Testis (tissue), 2 donors: Measurements from ENCODE around the gene YIF1A.

Experiments used
- CTCF ChIP-seq, 3 experiments: fragments of 450-650 bp in 2 of 3; fragments of 200-600 bp in 1 of 3; sonication (generic) in 1 of 3; IDR thresholded peaks; one replicate each; pipeline ENCODE4 v1.5.1; 2016 to 2019; ENCODE audit warnings: antibody characterized with exemption in 3 of 3, mild to moderate bottlenecking in 2 of 3, moderate library complexity in 1 of 3
- POLR2A ChIP-seq: fragments of 450-650 bp; IDR thresholded peaks from one replicate; pipeline ENCODE4 v1.6.1; 2017; ENCODE audit warnings: antibody characterized with exemption, mild to moderate bottlenecking, moderate library complexity

GRCh38 chr11:66271816-66272215, 17.1 kb downstream of the YIF1A start:
- no peak for TF ChIP-seq POLR2A
- TF ChIP-seq CTCF (IDR thresholded peaks at IDR 0.05) = no peak
